NB4 (cell line): Measurements from ENCODE around the gene GCDH.

Source experiments
- MYC ChIP-seq: IDR thresholded peaks from 2 replicates; pipeline ENCODE4 v1.6.1; 2011; ENCODE audit warnings: low read depth, low read length
- POLR2A ChIP-seq: IDR thresholded peaks from 2 replicates; pipeline ENCODE4 v1.6.1; 2011; ENCODE audit warnings: mild to moderate bottlenecking; ENCODE audit not compliant: insufficient read length; ENCODE audit errors: extremely low read depth
- TF ChIP-seq, protein P1 (sequence below): IDR thresholded peaks from one replicate; pipeline ENCODE4 v1.5.1; 2012; ENCODE audit warnings: low read depth, low read length
- TF ChIP-seq, protein P2 (sequence below): IDR thresholded peaks from 2 replicates; pipeline ENCODE4 v1.6.1; 2011; ENCODE audit warnings: low read depth, low read length

DNA sequence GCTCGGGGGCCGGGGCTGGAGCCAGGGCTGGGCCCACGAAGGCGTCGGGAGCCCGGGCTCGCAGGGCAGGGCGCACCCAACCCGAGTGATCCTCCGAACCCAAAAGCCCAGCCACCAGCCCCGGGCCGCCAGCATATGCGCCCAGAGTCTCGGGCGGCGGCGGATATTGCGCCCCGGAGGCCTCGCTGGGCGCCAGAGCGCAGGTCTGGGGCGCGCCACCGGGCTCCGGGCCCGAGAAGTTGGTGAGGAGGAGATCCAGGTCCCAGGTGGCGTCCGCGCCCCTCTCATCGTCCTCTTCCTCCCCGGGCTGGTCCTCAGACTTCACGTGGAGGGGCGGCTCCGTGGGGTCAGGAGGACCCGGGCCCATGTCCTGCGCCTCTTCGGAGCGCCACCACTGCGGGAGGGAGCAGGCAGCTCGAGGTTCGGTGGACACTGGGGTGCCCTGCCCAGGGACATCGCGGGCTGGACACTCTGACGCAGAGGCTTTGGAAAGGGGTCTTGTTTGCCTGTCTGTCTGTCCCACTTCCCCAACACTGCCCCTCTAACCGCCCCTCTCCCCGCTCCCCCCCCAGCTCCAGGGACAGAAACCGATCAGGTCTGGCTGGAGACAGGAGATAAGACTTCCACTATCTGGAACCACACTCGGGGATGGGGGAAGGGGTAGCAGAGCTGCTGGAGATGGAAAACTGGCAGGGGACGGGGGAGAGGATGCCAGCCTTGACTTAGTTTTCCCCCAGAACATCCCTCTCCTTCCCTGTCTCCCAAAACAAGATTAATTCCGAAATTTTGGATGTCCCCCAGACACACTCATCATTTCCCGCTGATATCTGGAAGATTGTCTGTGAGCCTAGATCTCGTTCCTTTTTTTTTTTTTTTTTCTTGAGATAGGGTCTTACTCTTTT is 5.0 kb upstream of the GCDH start:
- TF ChIP-seq, protein P1, sequence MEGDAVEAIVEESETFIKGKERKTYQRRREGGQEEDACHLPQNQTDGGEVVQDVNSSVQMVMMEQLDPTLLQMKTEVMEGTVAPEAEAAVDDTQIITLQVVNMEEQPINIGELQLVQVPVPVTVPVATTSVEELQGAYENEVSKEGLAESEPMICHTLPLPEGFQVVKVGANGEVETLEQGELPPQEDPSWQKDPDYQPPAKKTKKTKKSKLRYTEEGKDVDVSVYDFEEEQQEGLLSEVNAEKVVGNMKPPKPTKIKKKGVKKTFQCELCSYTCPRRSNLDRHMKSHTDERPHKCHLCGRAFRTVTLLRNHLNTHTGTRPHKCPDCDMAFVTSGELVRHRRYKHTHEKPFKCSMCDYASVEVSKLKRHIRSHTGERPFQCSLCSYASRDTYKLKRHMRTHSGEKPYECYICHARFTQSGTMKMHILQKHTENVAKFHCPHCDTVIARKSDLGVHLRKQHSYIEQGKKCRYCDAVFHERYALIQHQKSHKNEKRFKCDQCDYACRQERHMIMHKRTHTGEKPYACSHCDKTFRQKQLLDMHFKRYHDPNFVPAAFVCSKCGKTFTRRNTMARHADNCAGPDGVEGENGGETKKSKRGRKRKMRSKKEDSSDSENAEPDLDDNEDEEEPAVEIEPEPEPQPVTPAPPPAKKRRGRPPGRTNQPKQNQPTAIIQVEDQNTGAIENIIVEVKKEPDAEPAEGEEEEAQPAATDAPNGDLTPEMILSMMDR, result no peak
- no peak for TF ChIP-seq POLR2A
- TF ChIP-seq, protein P2, sequence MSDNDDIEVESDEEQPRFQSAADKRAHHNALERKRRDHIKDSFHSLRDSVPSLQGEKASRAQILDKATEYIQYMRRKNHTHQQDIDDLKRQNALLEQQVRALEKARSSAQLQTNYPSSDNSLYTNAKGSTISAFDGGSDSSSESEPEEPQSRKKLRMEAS, result no peak
- TF ChIP-seq MYC, result no peak
